Stomach (tissue), 4 donors: Measurements from ENCODE around the gene ARHGAP24.

Experiments used
- CTCF ChIP-seq, 7 experiments: fragments of 450-650 bp in 4 of 7; fragments of 200-600 bp in 3 of 7; sonication (generic) in 3 of 7; IDR thresholded peaks; one replicate each; pipeline ENCODE4 v1.5.1; 2016 to 2019; ENCODE audit warnings: antibody characterized with exemption in 7 of 7, control low read depth in 2 of 7, mild to moderate bottlenecking in 1 of 7
- POLR2A ChIP-seq, 4 donors: fragments of 450-650 bp; IDR thresholded peaks; one replicate each; pipeline ENCODE4 v1.6.1; 2016; ENCODE audit warnings: antibody characterized with exemption in 4 of 4, control low read depth in 2 of 4, mild to moderate bottlenecking in 1 of 4, moderate library complexity in 1 of 4
- POLR2AphosphoS5 ChIP-seq, 3 donors: sonication (generic); formaldehyde crosslinking; IDR thresholded peaks; one replicate each; pipeline ENCODE4 v1.6.1; 2016; ENCODE audit warnings: antibody characterized with exemption in 3 of 3

- no peak for TF ChIP-seq CTCF (IDR thresholded peaks at IDR 0.05)
- no peak for TF ChIP-seq POLR2AphosphoS5 (IDR thresholded peaks at IDR 0.05)
- no peak for TF ChIP-seq POLR2A (IDR thresholded peaks at IDR 0.05)
Observed at GRCh38 chr4:85696661-85697060, 221.7 kb downstream of the ARHGAP24 start.
